Activated CD8-positive, alpha-beta memory T cell treated with anti-CD3 and anti-CD28 coated beads for 24 hours (primary cell): ENCODE data around the gene JHY.

Experiments
- DNase-seq: peaks from one replicate; pipeline ENCODE4 v3.0.0-alpha.2; 2020

The JHY gene

GRCh38 chr11:122976061-122976733, 93.6 kb downstream of the JHY start:
- no peak for DNase-seq

- DNase-seq, result no peak
These were observed 94.3 kb downstream of the JHY start for GRCh38 chr11:122976734-122977469.

DNA sequence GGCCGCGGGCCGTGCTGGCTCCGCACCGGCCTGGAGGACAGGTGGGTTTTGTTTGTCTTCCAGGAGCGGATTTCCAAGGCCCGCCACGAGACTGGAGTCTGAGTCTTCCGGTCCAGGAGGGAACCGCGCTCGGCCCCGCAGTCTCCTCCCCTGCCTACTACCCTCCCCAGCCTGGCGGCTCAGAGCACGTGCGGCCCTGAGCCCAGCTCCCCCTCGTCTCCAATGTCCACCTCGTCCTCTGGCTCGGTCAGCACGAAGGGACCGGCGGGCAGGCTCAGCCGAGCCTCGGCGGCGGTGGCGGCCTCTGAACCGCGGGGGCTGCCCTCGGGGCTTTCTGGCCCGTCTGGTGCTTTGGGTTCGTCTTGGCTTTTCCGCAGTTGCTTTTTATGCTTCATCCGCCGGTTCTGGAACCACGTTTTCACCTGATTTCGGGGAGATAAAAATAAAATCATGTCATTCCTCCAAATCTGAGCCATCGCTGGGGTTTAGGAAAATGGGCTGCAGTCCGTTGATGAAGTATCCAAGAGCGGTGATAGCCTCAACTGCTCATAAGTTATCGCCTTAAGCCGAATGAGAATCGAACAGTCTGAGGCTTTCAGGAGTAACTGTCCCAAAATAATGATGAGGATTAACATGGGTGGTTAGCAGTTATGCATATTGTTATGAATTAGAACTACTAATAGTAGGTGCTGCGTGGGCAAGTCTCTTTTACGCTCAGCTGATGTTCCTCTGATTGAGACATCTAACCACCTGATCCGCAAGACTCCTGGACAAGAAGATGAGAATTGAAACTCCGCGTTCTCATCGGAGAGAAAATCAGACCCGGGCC, 95.1 kb downstream of the JHY start:
- peak; percentile 58 for DNase-seq

DNA sequence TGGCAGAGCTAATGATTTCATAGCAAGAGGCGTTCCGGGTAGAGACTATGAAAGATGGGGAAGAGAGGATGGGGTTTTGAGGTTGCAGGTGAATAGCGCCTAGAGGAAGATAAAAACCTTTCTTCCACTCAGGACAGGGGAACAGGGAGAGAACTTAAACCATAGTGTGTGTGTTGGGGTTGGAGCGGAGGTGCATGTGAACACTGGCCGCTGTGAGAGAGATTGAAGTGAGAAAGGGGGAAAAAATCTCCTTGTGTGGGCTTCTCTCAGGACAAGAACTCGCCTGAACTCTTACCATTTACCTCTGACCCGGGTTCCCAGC, 95.7 kb downstream of the JHY start:
- DNase-seq, result no peak

GRCh38 chr11:122979103-122979814, 96.7 kb downstream of the JHY start:
- no peak for DNase-seq

DNA sequence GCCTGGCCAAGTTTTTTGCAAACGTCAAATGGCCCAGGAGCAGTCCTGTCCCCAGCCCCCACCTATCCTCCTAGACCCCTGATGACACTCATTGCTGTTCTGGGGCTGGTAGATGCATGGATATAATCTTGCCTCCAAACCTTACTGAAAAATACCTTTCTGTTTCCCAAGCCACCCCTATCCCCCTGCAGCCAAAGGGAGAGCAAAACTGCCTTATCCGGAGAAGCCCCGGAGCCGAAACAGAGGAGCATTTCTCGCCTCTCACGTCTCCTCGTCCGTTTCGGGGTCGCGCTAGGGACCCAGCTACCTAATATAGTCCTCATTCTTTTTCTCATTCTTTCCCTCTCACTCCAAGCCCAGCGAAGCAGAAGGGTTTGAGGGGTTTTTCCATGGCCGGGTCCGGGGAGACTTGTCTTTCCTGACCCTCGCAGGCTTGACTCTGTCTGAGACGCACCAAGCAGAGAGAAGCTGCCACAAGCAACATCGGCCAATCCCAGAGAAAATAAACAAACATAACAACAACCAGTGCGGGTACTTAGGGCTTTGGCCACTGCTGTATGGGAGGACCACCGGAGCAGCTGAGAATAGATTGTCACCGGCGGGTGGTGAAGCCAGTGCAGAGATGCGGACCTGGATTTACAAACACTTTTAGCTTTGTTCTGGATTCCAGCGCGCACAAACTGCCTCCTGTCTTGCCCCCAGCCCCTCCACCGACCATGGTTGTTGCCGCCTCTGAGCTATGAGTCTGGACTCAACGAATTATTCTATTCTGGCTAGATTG, 97.4 kb downstream of the JHY start:
- no peak for DNase-seq

DNA sequence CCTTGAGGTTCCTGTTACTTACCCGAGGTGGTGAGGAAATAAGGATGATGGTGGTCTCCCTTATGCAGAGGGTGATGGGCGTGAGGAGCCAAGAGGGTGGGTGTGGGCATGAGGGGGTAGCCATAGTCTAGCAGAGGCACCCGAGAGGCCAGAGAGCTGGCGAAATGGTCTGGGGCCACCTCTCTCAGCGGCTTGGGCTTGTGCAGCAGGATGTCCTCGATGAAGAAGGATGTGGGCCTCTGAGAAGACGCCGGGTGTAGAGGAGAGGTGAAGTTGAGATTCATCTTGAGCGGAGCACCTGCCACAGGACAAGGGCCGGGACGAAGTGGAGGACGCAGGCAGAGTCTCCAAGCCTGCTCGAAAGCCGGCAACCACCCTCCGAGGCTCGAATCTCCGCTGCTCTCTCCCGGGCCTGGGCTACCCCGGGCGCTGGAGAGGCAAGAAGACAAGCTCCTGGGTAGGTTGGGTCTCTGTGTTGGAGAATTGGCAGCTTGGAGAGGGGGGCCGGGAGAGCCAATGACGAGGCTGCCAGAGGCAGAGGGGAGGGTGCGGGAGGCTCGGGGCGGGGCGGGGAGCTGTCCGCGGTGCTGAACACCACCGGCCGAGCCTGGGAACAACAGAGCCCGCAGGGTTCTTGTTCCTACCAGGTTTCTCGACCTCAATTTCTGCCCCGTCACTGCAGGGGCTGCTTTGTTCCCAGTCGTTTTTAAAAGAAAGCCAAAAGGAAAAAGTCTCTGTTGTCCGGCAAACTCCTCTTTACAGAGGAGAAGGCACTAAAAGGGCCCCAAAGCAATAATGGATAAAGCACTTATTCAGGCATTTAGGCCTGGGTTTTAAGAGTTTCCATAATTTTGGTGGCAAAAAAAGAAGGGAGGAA, 99.1 kb downstream of the JHY start, which contains the start of gene BSX:
BSX (minus strand) TSS at position 447 of the 877 bp plus-strand sequence; CDS start at position 284, 163 bp downstream.
- DNase-seq, result peak; percentile 83

DNA sequence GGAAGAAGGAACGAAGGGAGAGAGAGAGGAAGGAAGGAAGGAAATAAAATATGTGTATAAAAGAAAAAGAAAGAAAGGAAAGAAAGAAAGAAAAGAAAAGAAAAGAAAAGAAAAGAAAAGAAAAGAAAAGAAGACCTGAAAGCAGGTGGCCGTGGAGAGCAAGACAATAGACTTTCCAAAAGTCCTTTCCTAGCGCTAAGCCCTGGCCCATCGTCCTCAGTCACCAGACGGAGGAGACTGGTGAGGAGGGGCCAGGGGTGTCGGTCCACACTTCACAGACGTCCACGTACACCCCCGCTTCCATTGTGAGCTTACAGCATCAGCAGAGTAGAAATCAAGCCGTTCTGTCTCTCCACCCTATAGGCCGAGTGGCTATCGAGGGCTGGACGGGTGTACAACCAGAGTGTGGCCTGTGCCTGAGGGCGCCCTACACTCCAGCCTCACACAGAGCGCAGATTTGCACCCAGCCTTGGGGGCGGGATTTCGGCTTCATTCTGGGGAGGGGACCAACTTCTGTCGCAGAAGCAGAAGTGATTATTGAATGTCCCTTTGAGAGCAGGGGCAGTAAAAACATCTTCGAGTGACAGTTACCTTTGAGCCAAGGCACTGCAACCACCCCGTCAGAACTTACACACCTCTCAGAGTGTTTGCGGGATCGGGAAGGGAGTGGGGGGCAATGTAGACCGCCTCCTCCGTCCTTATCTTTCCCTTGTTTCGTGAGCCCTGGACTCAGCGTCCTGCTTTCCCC, 101.1 kb downstream of the JHY start:
- DNase-seq, result no peak

- DNase-seq, result peak; percentile 68
These were observed 101.8 kb downstream of the JHY start for GRCh38 chr11:122984186-122985011.

GRCh38 chr11:122995526-122995925, 113.0 kb downstream of the JHY start:
- no peak for DNase-seq

GRCh38 chr11:122998727-122999366, 116.3 kb downstream of the JHY start:
- no peak for DNase-seq

- DNase-seq, result no peak
These were observed 118.2 kb downstream of the JHY start for GRCh38 chr11:123000721-123001120.

DNA sequence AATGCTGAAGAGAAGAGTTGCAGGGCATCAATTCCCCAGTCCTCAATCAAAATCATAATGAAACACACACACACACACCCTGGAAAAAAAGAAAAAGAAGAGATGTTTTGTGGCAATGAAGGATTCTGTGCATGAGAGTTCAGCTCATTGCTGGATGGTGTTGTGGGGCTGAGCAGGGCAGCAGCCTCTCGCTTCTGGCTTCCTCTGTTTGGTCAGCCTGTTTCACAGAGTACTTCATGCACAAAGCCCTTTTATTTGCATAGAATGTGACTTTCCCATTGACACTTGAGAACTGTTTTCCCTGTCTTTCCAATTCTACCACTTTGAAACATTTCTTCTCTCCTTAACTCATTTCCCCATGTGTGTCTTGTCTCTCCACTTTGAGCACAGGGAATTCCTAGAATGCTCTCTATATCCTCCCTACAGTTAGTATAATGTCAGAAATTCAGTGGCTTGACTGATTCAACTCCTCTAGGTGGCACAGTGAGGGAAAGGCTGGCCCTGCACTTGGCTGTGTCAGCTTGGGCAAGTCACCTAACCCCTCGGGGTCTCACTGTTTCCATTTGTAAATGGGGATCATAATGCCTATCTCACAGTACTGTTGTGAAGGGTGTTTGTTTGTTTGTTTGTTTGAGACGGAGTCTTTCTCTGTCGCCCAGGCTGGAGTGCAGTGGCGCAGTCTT, 124.4 kb downstream of the JHY start:
- no peak for DNase-seq
